ENCODE results near the gene PRIM1.
A peak's percentile ranks its signal among the peaks of the same experiment; 100 is the strongest.
"Not testable (repeated sequence)": the region's sequence is repeated elsewhere in the genome, so short reads cannot be mapped to it uniquely, and the experiment has no call there.

Gene PRIM1

DNA sequence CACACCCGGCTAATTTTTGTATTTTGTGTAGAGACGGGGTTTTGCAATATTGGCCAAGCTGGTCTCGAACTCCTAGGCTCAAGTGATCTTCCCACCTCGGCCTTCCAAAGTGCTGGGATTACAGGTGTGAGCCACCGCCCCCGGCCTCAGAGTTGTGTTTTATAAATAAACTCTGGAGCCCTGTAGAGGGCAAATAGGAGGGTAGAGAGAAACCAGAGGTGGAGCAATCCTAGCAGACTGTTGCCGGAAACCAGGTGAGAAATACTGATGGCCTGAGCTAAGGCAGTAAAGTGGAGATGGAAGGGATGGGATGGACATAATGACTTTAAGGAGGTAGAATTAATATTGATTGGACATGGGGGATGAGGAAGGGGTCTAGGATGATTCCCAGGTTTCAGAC lies 8.3 kb upstream of the PRIM1 start:
- DNase-seq (ENCODE audit: low spot score) = no peak

- no peak for DNase-seq (ENCODE audit: low spot score)
These were observed 7.3 kb upstream of the PRIM1 start for GRCh38 chr12:56759263-56759908.

DNA sequence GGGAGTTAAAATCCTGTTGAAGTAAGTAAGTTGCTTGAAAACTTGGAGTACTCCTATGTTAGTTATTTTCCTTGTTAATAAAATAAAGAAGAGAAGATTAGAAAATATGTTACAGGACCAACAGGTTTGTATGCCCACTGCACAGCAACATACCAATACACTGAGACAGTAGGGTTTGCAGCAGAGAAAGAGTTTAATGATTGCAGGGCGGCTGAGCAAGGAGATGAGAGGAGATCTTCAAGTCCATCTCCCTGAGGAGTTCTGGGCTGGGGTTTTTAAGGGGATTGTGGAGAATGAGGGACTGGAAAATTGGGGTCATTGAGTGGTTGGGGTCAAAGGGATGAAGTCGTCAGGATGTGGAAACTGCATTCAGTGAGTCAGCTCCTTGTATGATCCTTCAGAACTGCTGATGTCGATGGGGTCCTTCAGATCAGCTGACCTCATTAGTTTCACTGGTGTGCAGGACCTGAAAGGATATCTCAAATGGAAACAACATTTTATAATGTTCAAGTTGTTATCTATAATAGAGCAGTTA lies 6.7 kb upstream of the PRIM1 start:
- DNase-seq (ENCODE audit: low spot score) = no peak

DNA sequence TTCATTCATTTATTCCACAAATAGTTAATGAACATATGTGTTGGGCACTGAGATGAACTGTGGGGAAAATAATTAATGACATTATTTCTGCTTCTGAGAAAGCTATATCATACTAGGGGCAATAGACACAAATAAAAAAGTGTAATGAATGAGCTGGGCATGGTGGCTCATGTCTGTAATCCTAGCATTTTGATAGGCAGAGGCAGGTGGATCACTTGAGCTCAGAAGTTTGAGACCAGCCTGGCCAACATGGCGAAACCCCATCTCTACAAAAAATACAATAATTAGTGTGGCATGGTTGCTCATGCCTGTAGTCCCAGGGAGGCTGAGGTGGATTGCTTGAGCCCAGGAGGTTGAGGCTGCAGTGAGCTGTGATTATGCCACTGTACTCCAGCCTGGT lies 5.8 kb upstream of the PRIM1 start:
- DNase-seq (ENCODE audit: low spot score) = not testable (repeated sequence)

DNA sequence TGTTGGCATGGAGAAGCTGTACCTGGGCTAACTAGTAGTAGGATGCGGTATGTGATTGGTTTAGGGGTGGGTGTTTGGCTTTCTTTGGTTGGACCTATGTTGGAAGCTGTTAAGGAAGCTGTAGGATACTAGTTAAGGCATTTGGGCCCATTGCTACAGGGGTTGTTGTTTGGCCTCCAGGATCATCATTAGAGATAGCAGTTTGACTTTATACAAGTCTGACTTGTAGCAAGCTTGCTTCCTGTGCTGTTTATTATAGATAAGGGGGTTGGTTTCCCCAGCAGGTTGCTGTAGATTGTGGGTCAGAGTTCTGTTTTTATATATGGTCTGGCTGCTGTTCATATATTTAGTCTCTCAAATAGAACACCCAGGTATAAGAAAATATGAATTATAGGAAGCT lies 1.4 kb upstream of the PRIM1 start:
- DNase-seq (ENCODE audit: low spot score) = no peak

DNA sequence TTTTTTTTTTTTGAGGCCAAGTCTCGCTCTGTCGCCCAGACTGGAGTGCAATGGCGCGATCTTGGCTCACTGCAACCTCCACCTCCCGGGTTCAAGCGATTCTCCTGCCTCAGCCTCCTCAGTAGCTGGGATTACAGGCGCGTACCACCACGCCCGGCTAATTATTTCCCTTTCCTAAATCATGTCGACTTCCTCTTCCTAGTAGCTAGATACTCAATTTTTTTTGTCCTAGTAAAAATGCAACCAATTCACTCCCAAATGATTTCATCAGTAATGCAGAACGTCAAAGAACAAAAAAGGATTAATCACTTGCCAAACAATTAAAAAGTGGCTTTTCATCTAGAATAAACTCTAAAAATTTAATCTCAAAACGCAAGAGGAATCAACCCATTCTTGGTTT lies 1.5 kb downstream of the PRIM1 start:
- DNase-seq (ENCODE audit: low spot score) = not testable (repeated sequence)

DNA sequence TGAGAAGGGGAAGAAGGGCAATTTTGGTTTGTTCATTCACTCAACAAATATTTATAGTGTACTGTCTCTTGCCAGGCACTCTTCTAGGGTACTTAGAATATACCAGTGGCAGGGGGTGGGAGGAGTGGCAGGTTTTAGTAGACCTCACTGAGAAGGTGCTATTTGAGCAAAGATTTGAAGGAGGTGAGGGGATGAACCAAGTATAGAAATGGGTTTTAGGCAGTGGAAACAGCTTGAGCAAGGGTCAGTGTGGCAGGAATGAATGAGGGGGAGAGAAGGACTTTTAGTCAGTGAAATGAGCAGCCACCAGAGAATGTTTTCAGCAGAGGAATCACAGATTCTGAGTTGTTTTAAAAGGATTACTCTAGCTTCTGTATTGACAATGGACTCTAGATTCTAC lies 2.3 kb downstream of the PRIM1 start:
- no peak for DNase-seq (ENCODE audit: low spot score)

DNA sequence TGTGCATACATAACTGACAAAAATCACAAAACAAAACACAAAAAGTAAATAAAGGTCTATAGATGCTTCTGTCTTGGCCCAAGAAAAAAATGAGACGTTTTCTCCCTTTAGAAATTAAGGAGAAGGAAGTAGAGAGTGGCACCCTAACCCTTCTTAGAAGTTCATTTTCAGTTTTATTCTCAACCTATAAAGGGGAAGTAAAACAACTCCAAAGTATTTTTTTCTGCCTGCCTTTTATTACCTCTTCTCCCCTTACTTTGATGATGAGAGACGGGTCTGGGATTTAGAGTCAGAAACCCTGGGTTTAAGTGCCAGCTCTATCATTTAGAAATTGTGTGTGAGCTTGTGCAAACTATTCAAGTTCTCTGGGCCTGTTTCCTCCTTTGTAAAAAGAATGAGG lies 2.8 kb downstream of the PRIM1 start:
- DNase-seq (ENCODE audit: low spot score) = peak; percentile 23

GRCh38 chr12:56728139-56728861 lies 23.8 kb downstream of the PRIM1 start:
- no peak for DNase-seq (ENCODE audit: low spot score)

GRCh38 chr12:56726196-56726675 lies 25.9 kb downstream of the PRIM1 start:
- not testable (repeated sequence) for DNase-seq (ENCODE audit: low spot score)

- no peak for DNase-seq (ENCODE audit: low spot score)
These were observed 26.4 kb downstream of the PRIM1 start for GRCh38 chr12:56725723-56726102.

GRCh38 chr12:56724972-56725722 lies 27.0 kb downstream of the PRIM1 start, which contains the start of gene NACA:
Gene NACA (minus strand): TSS chr12:56725299. CDS start chr12:56724521, 778 bp downstream.
- DNase-seq (ENCODE audit: low spot score) = peak; percentile 97

GRCh38 chr12:56724701-56724971 lies 27.5 kb downstream of the PRIM1 start:
- no peak for DNase-seq (ENCODE audit: low spot score)

DNA sequence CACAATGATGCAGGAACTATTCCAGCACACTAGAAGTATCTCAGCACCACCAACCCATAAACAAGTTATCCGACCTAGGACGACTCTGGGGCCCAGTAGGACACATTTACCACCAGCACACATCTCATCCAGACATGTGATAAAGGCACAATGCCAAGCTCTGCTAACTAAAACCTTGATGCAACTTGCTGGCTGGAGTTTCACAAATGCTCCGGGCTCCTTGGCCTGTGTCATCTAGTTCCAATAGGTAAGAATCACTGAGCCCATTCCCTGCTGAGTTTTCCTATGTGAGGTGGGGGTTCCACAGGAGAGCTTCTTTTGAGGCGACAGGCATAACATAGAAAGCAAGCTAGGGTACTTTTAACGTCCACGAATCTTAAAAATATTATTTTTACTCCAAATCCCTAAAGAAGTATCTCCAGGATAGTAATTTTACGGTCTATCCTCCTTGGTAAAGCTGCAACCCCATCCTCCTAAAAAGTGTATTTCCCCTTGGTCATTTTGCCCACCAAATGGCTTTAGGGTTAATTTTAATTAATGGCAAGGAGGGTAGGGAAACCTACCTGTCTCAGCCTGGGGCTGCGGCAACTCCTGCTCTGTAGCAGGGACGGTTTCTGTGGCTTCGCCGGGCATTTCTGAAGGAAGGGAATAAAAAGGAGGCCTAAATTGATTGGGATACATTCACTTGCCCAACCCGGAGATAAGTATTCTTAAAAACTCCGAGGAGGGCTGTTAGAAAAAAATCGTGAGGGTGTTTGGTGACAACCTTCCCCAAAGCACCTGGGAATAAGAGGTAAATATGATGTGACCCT lies 28.0 kb downstream of the PRIM1 start:
- no peak for DNase-seq (ENCODE audit: low spot score)

DNA sequence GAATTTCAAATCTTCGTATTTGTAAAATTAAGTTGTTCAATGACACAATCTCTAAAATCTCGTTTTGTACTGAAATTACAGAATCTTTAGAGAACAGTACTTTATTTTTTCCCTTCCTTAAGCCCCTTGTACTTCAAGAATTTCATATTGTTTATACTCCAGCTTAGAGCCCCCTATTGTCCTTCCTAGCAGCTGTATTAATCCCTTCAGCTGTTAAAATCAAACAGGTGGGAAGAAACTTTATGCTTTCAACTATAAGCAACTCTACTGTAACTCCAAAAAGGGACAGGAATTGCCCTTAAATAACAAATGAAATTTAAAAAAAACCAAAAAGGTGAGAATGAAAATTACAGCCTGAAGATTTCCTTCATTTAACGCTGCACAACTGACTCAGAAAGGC lies 28.8 kb downstream of the PRIM1 start:
- no peak for DNase-seq (ENCODE audit: low spot score)

DNA sequence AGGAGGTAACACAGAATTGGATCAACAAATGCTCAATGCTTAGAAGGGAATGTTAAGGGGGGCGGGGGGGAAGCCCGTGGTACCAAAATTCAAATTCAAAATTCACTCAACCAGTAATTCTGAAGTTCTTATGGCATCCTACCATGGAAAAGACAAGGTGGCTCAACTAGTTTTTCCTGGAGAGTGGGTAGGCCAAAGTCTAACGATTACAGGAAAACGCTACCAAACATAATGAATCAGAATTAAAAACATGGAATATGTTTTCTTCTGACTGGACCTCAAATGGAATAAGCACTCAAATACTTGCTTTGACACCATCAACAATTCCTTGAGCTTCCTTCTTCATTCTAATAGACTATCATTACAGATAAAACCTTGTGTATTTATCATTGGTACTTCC lies 29.3 kb downstream of the PRIM1 start:
- DNase-seq (ENCODE audit: low spot score) = no peak

DNA sequence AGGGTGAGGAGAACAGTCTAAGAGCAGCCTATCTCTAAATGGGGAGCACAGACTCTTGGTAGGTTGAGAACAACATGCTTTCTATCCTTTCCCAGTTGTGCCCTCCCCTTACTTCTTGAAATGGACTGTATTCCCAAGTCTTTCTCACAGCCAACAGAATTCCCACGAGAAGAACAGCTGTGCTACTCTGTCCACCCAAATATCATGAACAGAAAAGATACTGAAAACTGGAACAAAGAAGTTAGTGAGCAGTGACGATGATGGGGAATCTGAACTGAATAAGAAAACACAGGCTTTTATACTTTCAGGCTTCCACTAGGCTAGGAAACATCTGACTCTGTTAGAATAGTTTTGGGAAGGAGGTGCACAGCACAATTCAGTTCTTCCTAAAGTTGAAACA lies 30.4 kb downstream of the PRIM1 start:
- no peak for DNase-seq (ENCODE audit: low spot score)

GRCh38 chr12:56721216-56721615 lies 30.9 kb downstream of the PRIM1 start:
- DNase-seq (ENCODE audit: low spot score) = no peak

DNA sequence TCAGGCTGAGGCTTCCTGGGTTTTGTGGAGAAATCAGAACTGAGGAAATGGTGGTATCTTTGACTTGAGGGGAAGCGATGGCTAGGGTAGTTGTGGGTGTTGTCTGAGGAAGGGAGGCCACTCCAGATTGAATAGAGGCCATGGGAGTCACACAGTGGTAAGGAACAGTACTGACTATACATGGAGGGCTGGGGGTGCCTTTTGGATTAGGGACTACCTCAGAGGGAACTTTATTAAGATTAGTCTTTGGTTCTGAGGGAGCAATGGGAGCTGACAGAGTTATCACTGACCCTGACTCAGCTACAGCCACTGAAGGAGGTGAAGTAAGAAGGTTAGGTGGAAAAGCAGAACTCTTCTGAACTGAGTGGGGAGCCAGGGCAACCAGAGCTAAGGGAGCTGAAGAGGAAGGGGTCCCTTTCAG lies 31.4 kb downstream of the PRIM1 start:
- no peak for DNase-seq (ENCODE audit: low spot score)

DNA sequence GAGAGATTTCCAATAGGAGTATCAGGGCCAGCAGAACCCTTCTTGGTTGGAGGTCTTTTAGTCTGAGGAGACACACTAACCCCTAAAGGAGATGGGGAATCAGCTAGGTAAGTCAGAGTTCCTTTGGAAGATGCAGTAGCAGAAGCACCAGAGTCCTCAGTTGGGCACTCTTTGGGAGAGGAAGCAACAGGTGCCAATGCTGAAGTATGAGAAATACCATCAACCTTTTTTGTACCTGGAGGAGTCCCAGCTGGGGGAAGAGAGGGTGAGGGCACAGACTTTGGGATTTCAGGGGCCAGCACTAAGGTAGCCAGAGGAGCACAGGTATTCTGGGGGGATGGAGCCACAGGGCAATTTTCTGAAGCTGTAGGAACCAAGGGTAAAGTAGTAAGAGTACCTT lies 33.1 kb downstream of the PRIM1 start:
- DNase-seq (ENCODE audit: low spot score) = no peak

DNA sequence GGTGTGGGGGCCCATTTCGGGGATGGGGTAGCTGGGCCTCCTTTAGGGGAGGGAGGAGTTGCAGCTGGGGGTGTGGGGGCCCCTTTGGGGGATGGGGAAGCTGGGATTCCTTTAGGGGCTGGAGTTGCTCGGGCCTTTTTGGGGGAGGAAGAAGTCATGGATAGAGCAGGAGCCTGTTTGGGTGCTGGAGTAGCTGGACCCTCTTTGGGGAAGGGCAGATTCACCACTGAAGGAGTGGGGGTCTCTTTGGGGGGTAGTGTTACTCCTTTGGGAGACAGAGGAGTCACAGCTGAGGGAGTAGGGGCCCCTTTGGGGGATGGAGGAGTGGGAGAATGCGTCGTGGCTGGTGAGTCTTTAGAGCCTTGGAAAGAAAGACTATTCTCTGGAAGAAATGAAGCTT lies 33.5 kb downstream of the PRIM1 start:
- DNase-seq (ENCODE audit: low spot score) = no peak

GRCh38 chr12:56718149-56718548 lies 34.0 kb downstream of the PRIM1 start:
- DNase-seq (ENCODE audit: low spot score) = no peak
